ENCODE data around the gene CLASRP.

GRCh38 chr19:45100846-45101252 lies 62.0 kb downstream of the CLASRP start:
- TF ChIP-seq, protein P1, sequence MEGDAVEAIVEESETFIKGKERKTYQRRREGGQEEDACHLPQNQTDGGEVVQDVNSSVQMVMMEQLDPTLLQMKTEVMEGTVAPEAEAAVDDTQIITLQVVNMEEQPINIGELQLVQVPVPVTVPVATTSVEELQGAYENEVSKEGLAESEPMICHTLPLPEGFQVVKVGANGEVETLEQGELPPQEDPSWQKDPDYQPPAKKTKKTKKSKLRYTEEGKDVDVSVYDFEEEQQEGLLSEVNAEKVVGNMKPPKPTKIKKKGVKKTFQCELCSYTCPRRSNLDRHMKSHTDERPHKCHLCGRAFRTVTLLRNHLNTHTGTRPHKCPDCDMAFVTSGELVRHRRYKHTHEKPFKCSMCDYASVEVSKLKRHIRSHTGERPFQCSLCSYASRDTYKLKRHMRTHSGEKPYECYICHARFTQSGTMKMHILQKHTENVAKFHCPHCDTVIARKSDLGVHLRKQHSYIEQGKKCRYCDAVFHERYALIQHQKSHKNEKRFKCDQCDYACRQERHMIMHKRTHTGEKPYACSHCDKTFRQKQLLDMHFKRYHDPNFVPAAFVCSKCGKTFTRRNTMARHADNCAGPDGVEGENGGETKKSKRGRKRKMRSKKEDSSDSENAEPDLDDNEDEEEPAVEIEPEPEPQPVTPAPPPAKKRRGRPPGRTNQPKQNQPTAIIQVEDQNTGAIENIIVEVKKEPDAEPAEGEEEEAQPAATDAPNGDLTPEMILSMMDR (conservative IDR thresholded peaks at IDR 0.05; ENCODE audit: low read length) = no peak
- no peak for TF ChIP-seq EZH2phosphoT487 (IDR thresholded peaks at IDR 0.05; ENCODE audit: borderline replicate concordance, low read depth, low read length)
